GM12872 (cell line): ENCODE data around the gene UNKL.

Experiments
- CTCF ChIP-seq: IDR thresholded peaks from 3 replicates; pipeline ENCODE4 v1.5.1; 2011; ENCODE audit warnings: low read depth, mild to moderate bottlenecking, low read length, moderate library complexity; ENCODE audit not compliant: insufficient read depth

UNKL gene

GRCh38 chr16:1450218-1450617, 35.7 kb upstream of the UNKL start:
- TF ChIP-seq CTCF: no peak

- TF ChIP-seq CTCF: no peak
Measured at GRCh38 chr16:1449201-1449788, 34.8 kb upstream of the UNKL start.

GRCh38 chr16:1448536-1449116, 34.1 kb upstream of the UNKL start:
- TF ChIP-seq CTCF: no peak

- no peak for TF ChIP-seq CTCF
Measured at GRCh38 chr16:1447965-1448364, 33.5 kb upstream of the UNKL start.

- no peak for TF ChIP-seq CTCF
Measured at GRCh38 chr16:1446296-1447080, 32.0 kb upstream of the UNKL start.

- TF ChIP-seq CTCF: no peak
Measured at GRCh38 chr16:1445518-1446203, 31.2 kb upstream of the UNKL start.
